ENCODE results near the gene ZMAT3.
"Not testable (repeated sequence)": the region's sequence is repeated elsewhere in the genome, so short reads cannot be mapped to it uniquely, and the experiment has no call there.

ZMAT3 gene

GRCh38 chr3:179035232-179035631 lies 36.4 kb downstream of the ZMAT3 start:
- H3K4me3 ChIP-seq (ENCODE audit: low read depth, low read length) = no peak overlapping the region
- TF ChIP-seq, protein P1, sequence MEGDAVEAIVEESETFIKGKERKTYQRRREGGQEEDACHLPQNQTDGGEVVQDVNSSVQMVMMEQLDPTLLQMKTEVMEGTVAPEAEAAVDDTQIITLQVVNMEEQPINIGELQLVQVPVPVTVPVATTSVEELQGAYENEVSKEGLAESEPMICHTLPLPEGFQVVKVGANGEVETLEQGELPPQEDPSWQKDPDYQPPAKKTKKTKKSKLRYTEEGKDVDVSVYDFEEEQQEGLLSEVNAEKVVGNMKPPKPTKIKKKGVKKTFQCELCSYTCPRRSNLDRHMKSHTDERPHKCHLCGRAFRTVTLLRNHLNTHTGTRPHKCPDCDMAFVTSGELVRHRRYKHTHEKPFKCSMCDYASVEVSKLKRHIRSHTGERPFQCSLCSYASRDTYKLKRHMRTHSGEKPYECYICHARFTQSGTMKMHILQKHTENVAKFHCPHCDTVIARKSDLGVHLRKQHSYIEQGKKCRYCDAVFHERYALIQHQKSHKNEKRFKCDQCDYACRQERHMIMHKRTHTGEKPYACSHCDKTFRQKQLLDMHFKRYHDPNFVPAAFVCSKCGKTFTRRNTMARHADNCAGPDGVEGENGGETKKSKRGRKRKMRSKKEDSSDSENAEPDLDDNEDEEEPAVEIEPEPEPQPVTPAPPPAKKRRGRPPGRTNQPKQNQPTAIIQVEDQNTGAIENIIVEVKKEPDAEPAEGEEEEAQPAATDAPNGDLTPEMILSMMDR (IDR thresholded peaks at IDR 0.05; ENCODE audit: low read depth, low read length, missing control alignments) = no peak

GRCh38 chr3:179033304-179033657 lies 38.3 kb downstream of the ZMAT3 start:
- H3K4me3 ChIP-seq (ENCODE audit: low read depth, low read length); DNase-seq (ENCODE audit: low read depth): not testable (repeated sequence)

More at GRCh38 chr3:179035232-179035631, 36.4 kb downstream of the ZMAT3 start:
- no peak for DNase-seq (ENCODE audit: low read depth)

GRCh38 chr3:179032454-179033303 lies 38.9 kb downstream of the ZMAT3 start:
- DNase-seq (ENCODE audit: low read depth); H3K4me3 ChIP-seq (ENCODE audit: low read depth, low read length): not testable (repeated sequence)

GRCh38 chr3:179029096-179029495 lies 42.5 kb downstream of the ZMAT3 start:
- TF ChIP-seq, protein P1 (IDR thresholded peaks at IDR 0.05; ENCODE audit: low read depth, low read length, missing control alignments) = no peak
- no peak overlapping the region for H3K4me3 ChIP-seq (ENCODE audit: low read depth, low read length)
- DNase-seq (ENCODE audit: low read depth) = no peak

DNA sequence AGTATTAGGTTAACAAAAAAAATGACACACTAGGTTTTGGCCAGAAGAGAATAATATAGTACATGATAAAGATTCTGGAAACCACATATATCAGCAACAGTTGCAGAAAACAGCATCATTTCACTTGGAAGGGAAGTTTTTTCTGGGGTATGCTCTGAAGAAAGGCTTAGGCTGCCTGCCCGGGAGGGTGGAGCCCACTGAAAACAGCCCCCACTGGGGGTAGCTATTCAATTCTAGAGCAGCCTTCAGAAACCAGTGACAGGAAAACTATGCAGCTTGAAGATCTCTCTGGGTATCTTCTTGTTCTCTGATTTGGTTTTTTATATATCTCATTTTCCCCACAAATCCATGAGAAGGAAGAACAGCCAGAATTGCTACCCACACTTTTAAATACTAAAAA lies 43.2 kb downstream of the ZMAT3 start:
- no peak for DNase-seq (ENCODE audit: low read depth)
- TF ChIP-seq, protein P1 (IDR thresholded peaks at IDR 0.05; ENCODE audit: low read depth, low read length, missing control alignments) = no peak
- no peak overlapping the region for H3K4me3 ChIP-seq (ENCODE audit: low read depth, low read length)

GRCh38 chr3:179027326-179027900 lies 44.2 kb downstream of the ZMAT3 start:
- no peak for DNase-seq (ENCODE audit: low read depth)
- TF ChIP-seq, protein P1 (IDR thresholded peaks at IDR 0.05; ENCODE audit: low read depth, low read length, missing control alignments) = no peak
- H3K4me3 ChIP-seq (ENCODE audit: low read depth, low read length) = no peak overlapping the region

DNA sequence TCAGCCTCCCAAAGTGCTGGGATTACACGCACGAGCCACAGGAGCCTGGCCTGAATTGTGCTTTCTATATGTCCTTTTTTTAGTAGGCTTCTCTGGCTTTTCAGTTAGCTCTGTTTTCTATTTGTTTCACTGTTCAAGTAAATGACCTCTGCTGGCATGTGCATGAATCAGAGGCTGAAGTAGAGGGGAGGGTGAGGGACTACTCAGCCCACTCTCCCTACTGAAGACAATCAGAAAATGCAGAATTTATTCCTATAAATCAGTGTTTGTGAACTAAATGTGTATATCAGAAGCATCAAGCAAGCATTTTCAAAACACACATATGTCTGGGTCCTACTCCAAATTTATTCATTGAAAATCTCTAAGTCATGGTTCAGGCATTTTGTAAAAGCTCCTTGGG lies 45.0 kb downstream of the ZMAT3 start:
- TF ChIP-seq, protein P1 (IDR thresholded peaks at IDR 0.05; ENCODE audit: low read depth, low read length, missing control alignments) = no peak
- DNase-seq (ENCODE audit: low read depth) = no peak
- H3K4me3 ChIP-seq (ENCODE audit: low read depth, low read length) = no peak overlapping the region
